Measurements from ENCODE around the gene TEX48.

The TEX48 gene

GRCh38 chr9:114697951-114698351 is 16.0 kb upstream of the TEX48 start:
- Histone ChIP-seq H2AFZ (ENCODE audit: low read depth, low read length) (no peak overlapping the region), H2BK12ac (ENCODE audit: low read length in 2 of 2) (no peak overlapping the region), H2AK5ac (ENCODE audit: low read length, severe bottlenecking) (no peak overlapping the region), H4K8ac (ENCODE audit: low read length) (no peak overlapping the region), H3K4me3 (ENCODE audit: insufficient read depth in 1 of 2, low read depth in 1 of 2, low read length in 2 of 2) (no peak overlapping the region), H2BK120ac (ENCODE audit: low read depth, low read length) (no peak overlapping the region), H3K18ac (ENCODE audit: low read depth in 1 of 2, low read length in 2 of 2) (no peak overlapping the region), H3K27me3 (ENCODE audit: control insufficient read depth in 1 of 2, insufficient read depth in 1 of 2, low read length in 2 of 2) (no peaks in the 10 kb centered on the region), H3K14ac (ENCODE audit: low read length in 2 of 2) (no peak overlapping the region), H2BK15ac (ENCODE audit: low read depth, poor library complexity, severe bottlenecking) (no peak overlapping the region), H3K79me1 (replicated peaks; ENCODE audit: low read length, poor library complexity, severe bottlenecking) (no peaks in the 10 kb centered on the region), H3K9me3 (ENCODE audit: control insufficient read depth, low read length) (no peaks in the 10 kb centered on the region), H2BK5ac (ENCODE audit: low read depth, low read length, poor library complexity, severe bottlenecking) (no peak overlapping the region), H3K9ac (ENCODE audit: low read length) (no peak overlapping the region), H4K91ac (ENCODE audit: low read length) (no peak overlapping the region), H3K4me2 (ENCODE audit: low read length, poor library complexity, severe bottlenecking) (no peak overlapping the region), H3K36me3 (ENCODE audit: control insufficient read depth in 1 of 2, insufficient read depth in 2 of 2, low read depth in 1 of 2, low read length in 2 of 2) (no peaks in the 10 kb centered on the region), H3K27ac (ENCODE audit: low read length, poor library complexity, severe bottlenecking) (no peak overlapping the region), H3K4ac (ENCODE audit: low read depth in 1 of 2, low read length in 2 of 2) (no peak overlapping the region), H3K4me1 (ENCODE audit: control insufficient read depth, insufficient read depth, low read depth, low read length) (peaks cover 4% of the 10 kb centered on the region), H3K23ac (ENCODE audit: low read length in 2 of 2) (no peak overlapping the region)
- DNase-seq, result no peak
- WGBS, result 98% methylated on average over 4 of the region's 4 CpGs

DNA sequence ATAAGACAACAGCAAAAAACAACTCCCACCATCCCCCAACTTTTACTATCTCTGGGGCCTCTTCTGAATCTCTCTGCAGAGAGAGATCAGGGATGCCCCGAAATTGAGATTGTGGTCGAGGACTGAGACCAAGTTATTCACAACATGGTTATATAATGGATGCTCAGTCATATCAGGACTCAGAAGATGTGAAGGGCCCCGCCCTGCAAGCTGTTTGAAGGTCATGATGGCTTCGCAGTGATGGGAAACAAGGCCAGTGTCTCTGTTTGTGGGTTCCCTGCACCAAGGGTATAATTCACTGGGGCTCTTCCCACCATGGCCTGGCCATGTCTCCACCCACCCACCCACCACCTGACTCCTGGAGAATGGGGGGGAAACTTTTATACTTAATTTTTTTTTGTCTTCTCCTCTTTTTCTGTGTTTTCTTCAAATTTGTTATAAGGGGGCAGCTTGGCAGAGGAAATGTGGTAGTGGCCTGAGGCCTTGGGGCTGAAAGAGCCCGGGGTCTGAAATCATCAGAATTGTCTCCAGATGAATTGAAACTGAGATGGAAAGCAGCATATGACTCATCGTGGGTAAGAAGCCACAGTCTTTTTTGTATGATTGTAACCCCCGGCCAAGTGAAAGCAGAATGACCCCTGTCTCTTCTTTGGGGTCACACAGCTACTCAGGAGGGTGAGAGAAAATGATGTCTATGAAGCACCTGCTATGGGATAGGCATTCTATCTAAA is 15.0 kb upstream of the TEX48 start:
- peak; percentile 45 for DNase-seq
- Histone ChIP-seq H3K36me3 (ENCODE audit: control insufficient read depth in 1 of 2, insufficient read depth in 2 of 2, low read depth in 1 of 2, low read length in 2 of 2) (no peaks in the 10 kb centered on the region), H4K91ac (ENCODE audit: low read length) (no peak overlapping the region), H3K27me3 (ENCODE audit: control insufficient read depth in 1 of 2, insufficient read depth in 1 of 2, low read length in 2 of 2) (no peaks in the 10 kb centered on the region), H3K4me2 (ENCODE audit: low read length, poor library complexity, severe bottlenecking) (no peak overlapping the region), H3K4me1 (ENCODE audit: control insufficient read depth, insufficient read depth, low read depth, low read length) (peaks cover 5% of the 10 kb centered on the region), H2BK15ac (ENCODE audit: low read depth, poor library complexity, severe bottlenecking) (no peak overlapping the region), H3K9me3 (ENCODE audit: control insufficient read depth, low read length) (no peaks in the 10 kb centered on the region), H2BK12ac (ENCODE audit: low read length in 2 of 2) (no peak overlapping the region), H3K79me1 (replicated peaks; ENCODE audit: low read length, poor library complexity, severe bottlenecking) (no peaks in the 10 kb centered on the region), H3K27ac (ENCODE audit: low read length, poor library complexity, severe bottlenecking) (no peak overlapping the region), H4K8ac (ENCODE audit: low read length) (no peak overlapping the region), H2BK5ac (ENCODE audit: low read depth, low read length, poor library complexity, severe bottlenecking) (no peak overlapping the region), H3K18ac (ENCODE audit: low read depth in 1 of 2, low read length in 2 of 2) (no peak overlapping the region), H2AFZ (ENCODE audit: low read depth, low read length) (no peak overlapping the region), H3K14ac (ENCODE audit: low read length in 2 of 2) (no peak overlapping the region), H3K9ac (ENCODE audit: low read length) (no peak overlapping the region), H3K23ac (ENCODE audit: low read length in 2 of 2) (no peak overlapping the region), H2BK120ac (ENCODE audit: low read depth, low read length) (no peak overlapping the region), H3K4me3 (ENCODE audit: insufficient read depth in 1 of 2, low read depth in 1 of 2, low read length in 2 of 2) (no peak overlapping the region), H2AK5ac (ENCODE audit: low read length, severe bottlenecking) (no peak overlapping the region), H3K4ac (ENCODE audit: low read depth in 1 of 2, low read length in 2 of 2) (no peak overlapping the region)
- WGBS, result 58% methylated on average over 7 of the region's 7 CpGs

DNA sequence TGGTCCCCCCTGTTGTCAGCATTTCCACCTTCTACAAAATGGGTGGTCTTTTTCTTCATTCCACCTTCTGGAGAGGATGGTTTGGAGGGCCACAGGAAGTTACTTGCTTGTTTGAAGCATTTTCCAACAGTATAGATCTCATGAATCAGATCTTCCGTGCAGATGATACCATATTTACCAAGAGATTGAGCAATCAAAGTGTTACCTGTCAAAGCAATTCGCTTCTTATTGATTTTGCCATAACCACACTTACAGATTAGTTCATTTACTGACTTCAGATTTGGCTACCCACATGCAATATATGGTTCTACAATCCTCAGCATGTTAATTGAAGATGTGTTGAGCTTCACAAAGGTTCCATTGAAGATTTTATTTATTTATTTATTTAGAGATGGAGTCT is 14.0 kb upstream of the TEX48 start:
- Histone ChIP-seq H3K9ac (ENCODE audit: low read length) (no peak overlapping the region), H3K14ac (ENCODE audit: low read length in 2 of 2) (no peak overlapping the region), H2BK120ac (ENCODE audit: low read depth, low read length) (no peak overlapping the region), H3K4me3 (ENCODE audit: insufficient read depth in 1 of 2, low read depth in 1 of 2, low read length in 2 of 2) (no peak overlapping the region), H2BK12ac (ENCODE audit: low read length in 2 of 2) (no peak overlapping the region), H3K27me3 (ENCODE audit: control insufficient read depth in 1 of 2, insufficient read depth in 1 of 2, low read length in 2 of 2) (no peaks in the 10 kb centered on the region), H3K9me3 (ENCODE audit: control insufficient read depth, low read length) (no peaks in the 10 kb centered on the region), H2AK5ac (ENCODE audit: low read length, severe bottlenecking) (no peak overlapping the region), H2BK5ac (ENCODE audit: low read depth, low read length, poor library complexity, severe bottlenecking) (no peak overlapping the region), H3K79me1 (replicated peaks; ENCODE audit: low read length, poor library complexity, severe bottlenecking) (no peaks in the 10 kb centered on the region), H2AFZ (ENCODE audit: low read depth, low read length) (no peak overlapping the region), H3K4me2 (ENCODE audit: low read length, poor library complexity, severe bottlenecking) (no peak overlapping the region), H3K4me1 (ENCODE audit: control insufficient read depth, insufficient read depth, low read depth, low read length) (peaks cover 11% of the 10 kb centered on the region), H3K27ac (ENCODE audit: low read length, poor library complexity, severe bottlenecking) (no peak overlapping the region), H2BK15ac (ENCODE audit: low read depth, poor library complexity, severe bottlenecking) (no peak overlapping the region), H3K36me3 (ENCODE audit: control insufficient read depth in 1 of 2, insufficient read depth in 2 of 2, low read depth in 1 of 2, low read length in 2 of 2) (no peaks in the 10 kb centered on the region), H3K23ac (ENCODE audit: low read length in 2 of 2) (no peak overlapping the region), H4K91ac (ENCODE audit: low read length) (no peak overlapping the region), H3K4ac (ENCODE audit: low read depth in 1 of 2, low read length in 2 of 2) (no peak overlapping the region), H3K18ac (ENCODE audit: low read depth in 1 of 2, low read length in 2 of 2) (no peak overlapping the region), H4K8ac (ENCODE audit: low read length) (no peak overlapping the region)
- no peak for DNase-seq
- WGBS, result 100% methylated on average over 2 of the region's 2 CpGs

DNA sequence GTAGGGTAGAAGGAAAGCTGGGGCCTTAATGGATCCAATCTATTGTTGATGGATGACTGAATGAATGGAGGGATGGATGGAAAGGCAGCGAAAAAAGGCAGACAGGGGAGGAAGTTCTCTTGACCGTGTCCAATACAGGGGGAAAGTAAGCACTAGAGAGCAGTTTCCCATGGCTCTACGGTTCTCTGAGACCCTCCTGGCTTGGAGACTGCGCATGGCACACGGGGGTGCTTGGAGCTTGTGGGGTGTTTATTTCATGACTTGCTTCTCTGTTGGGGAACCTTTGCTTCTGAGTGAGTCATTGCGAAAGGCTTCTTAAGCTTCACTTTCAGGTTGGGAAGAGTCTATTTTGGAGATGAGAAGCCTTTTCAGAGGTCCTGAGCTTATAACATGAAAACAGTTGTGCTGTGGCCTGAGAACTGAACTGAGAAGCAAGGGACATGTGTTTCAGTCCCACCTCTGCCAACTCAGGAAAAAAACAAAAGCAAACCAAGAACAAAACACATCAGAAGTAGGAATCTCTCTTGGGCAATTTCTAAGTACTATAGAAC is 12.8 kb upstream of the TEX48 start:
- H4K8ac ChIP-seq (ENCODE audit: low read length), result peak overlapping the region; percentile 42
- H2BK120ac ChIP-seq (ENCODE audit: low read depth, low read length), result no peak overlapping the region
- peak overlapping the region; percentile 17 to 30 for H3K4ac ChIP-seq (ENCODE audit: low read depth in 1 of 2, low read length in 2 of 2)

More for the DNA sequence above, 12.8 kb upstream of the TEX48 start:
- Histone ChIP-seq H3K23ac (ENCODE audit: low read length in 2 of 2) (no peak overlapping the region), H3K9ac (ENCODE audit: low read length) (no peak overlapping the region), H3K27me3 (ENCODE audit: control insufficient read depth in 1 of 2, insufficient read depth in 1 of 2, low read length in 2 of 2) (no peaks in the 10 kb centered on the region), H4K91ac (ENCODE audit: low read length) (no peak overlapping the region), H2AFZ (ENCODE audit: low read depth, low read length) (no peak overlapping the region), H2BK12ac (ENCODE audit: low read length in 2 of 2) (no peak overlapping the region), H3K4me3 (ENCODE audit: insufficient read depth in 1 of 2, low read depth in 1 of 2, low read length in 2 of 2) (no peak overlapping the region), H2BK5ac (ENCODE audit: low read depth, low read length, poor library complexity, severe bottlenecking) (no peak overlapping the region), H3K27ac (ENCODE audit: low read length, poor library complexity, severe bottlenecking) (no peak overlapping the region), H3K79me1 (replicated peaks; ENCODE audit: low read length, poor library complexity, severe bottlenecking) (no peaks in the 10 kb centered on the region), H3K9me3 (ENCODE audit: control insufficient read depth, low read length) (no peaks in the 10 kb centered on the region), H3K4me2 (ENCODE audit: low read length, poor library complexity, severe bottlenecking) (no peak overlapping the region), H2BK15ac (ENCODE audit: low read depth, poor library complexity, severe bottlenecking) (no peak overlapping the region), H2AK5ac (ENCODE audit: low read length, severe bottlenecking) (peak overlapping the region; percentile 43), H3K14ac (ENCODE audit: low read length in 2 of 2) (no peak overlapping the region), H3K4me1 (ENCODE audit: control insufficient read depth, insufficient read depth, low read depth, low read length) (peaks cover 13% of the 10 kb centered on the region), H3K18ac (ENCODE audit: low read depth in 1 of 2, low read length in 2 of 2) (no peak overlapping the region), H3K36me3 (ENCODE audit: control insufficient read depth in 1 of 2, insufficient read depth in 2 of 2, low read depth in 1 of 2, low read length in 2 of 2) (no peaks in the 10 kb centered on the region)
- no peak for DNase-seq
- 95% methylated on average over 6 of the region's 6 CpGs for WGBS

All from mesenchymal stem cell (in vitro differentiated cells and primary cell).